K562 (cell line): ENCODE results near the gene COMMD10.

Experiments
- CTCF ChIP-seq, 3 experiments: IDR thresholded peaks in 2 of 3; conservative IDR thresholded peaks in 1 of 3; 2 replicates each; pipeline ENCODE4 v1.5.1; 2011 to 2012; ENCODE audit warnings: low read length in 3 of 3, mild to moderate bottlenecking in 3 of 3, control low read depth in 2 of 3, improper control_type of control experiment in 1 of 3, inconsistent platforms in 1 of 3, low read depth in 1 of 3, mixed read lengths in 1 of 3, moderate library complexity in 1 of 3; ENCODE audit not compliant: insufficient read depth in 2 of 3
- HNRNPUL1 ChIP-seq: fragments of 200-400 bp; formaldehyde crosslinking; IDR thresholded peaks from 2 replicates; pipeline ENCODE4 v1.6.1; 2017; ENCODE audit warnings: low read length
- KLF16 ChIP-seq: IDR thresholded peaks from 2 replicates; pipeline ENCODE4 v1.6.1; 2016; ENCODE audit warnings: antibody characterized with exemption
- POLR2AphosphoS5 ChIP-seq: IDR thresholded peaks from 2 replicates; pipeline ENCODE4 v1.6.1; 2011; ENCODE audit warnings: mild to moderate bottlenecking, low read depth, low read length, moderate library complexity; ENCODE audit not compliant: control insufficient read depth, insufficient read depth
- SRSF1 ChIP-seq: fragments of 200-400 bp; formaldehyde crosslinking; IDR thresholded peaks from 2 replicates; pipeline ENCODE4 v1.6.1; 2017; ENCODE audit warnings: mild to moderate bottlenecking, low read depth, low read length, moderate library complexity
- TEAD4 ChIP-seq, 2 experiments: sonication (generic) in 1 of 2; formaldehyde crosslinking in 1 of 2; IDR thresholded peaks; 2 replicates each; pipeline versions ENCODE4 v1.6.1 to v1.8.0; 2012 to 2022; ENCODE audit warnings: borderline replicate concordance in 1 of 2, inconsistent platforms in 1 of 2, low read length in 1 of 2, mild to moderate bottlenecking in 1 of 2, missing genetic modification reagents in 1 of 2
- ZNF146 ChIP-seq: IDR thresholded peaks from one replicate; pipeline ENCODE4 v1.6.1; 2018; ENCODE audit warnings: missing compliant biosample characterization; ENCODE audit not compliant: unreplicated experiment
- ZNF79 ChIP-seq: fragments of 250-450 bp; sonication (Bioruptor Pico); IDR thresholded peaks from 2 replicates; pipeline ENCODE4 v1.4.0; 2020; ENCODE audit warnings: low read depth, mild to moderate bottlenecking, moderate library complexity
- TF ChIP-seq, protein P1 (sequence below): sonication (generic); formaldehyde crosslinking; IDR thresholded peaks from 2 replicates; pipeline ENCODE4 v1.9.0; 2022; ENCODE audit warnings: mild to moderate bottlenecking, missing genetic modification reagents
- TF ChIP-seq, protein P2 (sequence below): fragments of 250-450 bp; sonication (Bioruptor Pico); IDR thresholded peaks from 2 replicates; pipeline ENCODE4 v1.8.0; 2022; ENCODE audit warnings: moderate library complexity, mild to moderate bottlenecking, inconsistent platforms

DNA sequence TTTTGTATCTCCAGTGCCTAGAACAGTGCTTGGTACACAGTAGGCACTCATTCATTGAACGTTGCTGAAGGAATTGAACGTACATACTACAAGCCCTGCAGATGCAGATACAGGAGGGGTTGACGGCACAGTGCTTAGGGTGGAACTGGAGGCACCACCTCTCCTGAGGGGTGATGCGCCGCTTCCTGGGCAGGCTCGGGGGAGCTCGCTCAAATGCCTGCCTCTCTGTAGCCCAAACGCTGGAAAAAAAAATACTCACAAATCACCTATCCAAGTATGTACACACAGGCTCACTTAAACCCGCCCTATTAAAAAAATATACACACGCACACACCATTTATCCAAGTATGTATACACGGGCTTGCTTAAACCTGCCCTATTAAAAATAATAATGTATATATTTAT lies 536 bp upstream of the COMMD10 start:
- TF ChIP-seq, protein P1, sequence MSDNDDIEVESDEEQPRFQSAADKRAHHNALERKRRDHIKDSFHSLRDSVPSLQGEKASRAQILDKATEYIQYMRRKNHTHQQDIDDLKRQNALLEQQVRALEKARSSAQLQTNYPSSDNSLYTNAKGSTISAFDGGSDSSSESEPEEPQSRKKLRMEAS, result no peak
- TF ChIP-seq, protein P2, sequence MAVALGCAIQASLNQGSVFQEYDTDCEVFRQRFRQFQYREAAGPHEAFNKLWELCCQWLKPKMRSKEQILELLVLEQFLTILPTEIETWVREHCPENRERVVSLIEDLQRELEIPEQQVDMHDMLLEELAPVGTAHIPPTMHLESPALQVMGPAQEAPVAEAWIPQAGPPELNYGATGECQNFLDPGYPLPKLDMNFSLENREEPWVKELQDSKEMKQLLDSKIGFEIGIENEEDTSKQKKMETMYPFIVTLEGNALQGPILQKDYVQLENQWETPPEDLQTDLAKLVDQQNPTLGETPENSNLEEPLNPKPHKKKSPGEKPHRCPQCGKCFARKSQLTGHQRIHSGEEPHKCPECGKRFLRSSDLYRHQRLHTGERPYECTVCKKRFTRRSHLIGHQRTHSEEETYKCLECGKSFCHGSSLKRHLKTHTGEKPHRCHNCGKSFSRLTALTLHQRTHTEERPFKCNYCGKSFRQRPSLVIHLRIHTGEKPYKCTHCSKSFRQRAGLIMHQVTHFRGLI (CRISPR knock-in tag), result no peak
- TF ChIP-seq ZNF146 (CRISPR knock-in tag) (no peak), POLR2AphosphoS5 (no peak), SRSF1 (no peak), HNRNPUL1 (no peak), TEAD4 (IDR thresholded peaks at IDR 0.05; ENCODE audit: low read length) (no peak), TEAD4 (CRISPR knock-in tag; IDR thresholded peaks at IDR 0.05; ENCODE audit: borderline replicate concordance) (no peak), ZNF79 (CRISPR knock-in tag) (no peak), CTCF (IDR thresholded peaks at IDR 0.05 in 2 of 3, conservative IDR thresholded peaks at IDR 0.05 in 1 of 3; ENCODE audit: insufficient read depth in 2 of 3, low read depth in 1 of 3, low read length in 3 of 3) (no peak), KLF16 (no peak)
